Endodermal cell (in vitro differentiated cells): ENCODE data around the gene ZNF503. TPM values are rescaled to one million over a fixed set of nuclear protein-coding genes. Genes with fewer than 3 reads are reported as not detected.

Experiments used
- DNase-seq: peaks from one replicate; pipeline ENCODE4 v3.0.0-alpha.2; 2017
- H3K27ac ChIP-seq: 2 replicates; pipeline ENCODE4 v1.5.1; 2013; ENCODE audit warnings: mild to moderate bottlenecking, low read depth, low read length, moderate library complexity
- H3K27me3 ChIP-seq: 2 replicates; pipeline ENCODE4 v1.6.1; 2013; ENCODE audit warnings: mild to moderate bottlenecking, low read length, moderate library complexity; ENCODE audit not compliant: insufficient read depth, control insufficient read depth, poor library complexity, severe bottlenecking
- H3K36me3 ChIP-seq: 2 replicates; pipeline ENCODE4 v1.7.0; 2013; ENCODE audit warnings: mild to moderate bottlenecking, low read length, moderate library complexity; ENCODE audit not compliant: control insufficient read depth, insufficient read depth
- H3K4me1 ChIP-seq: one replicate; pipeline ENCODE4 v1.7.0; 2013; ENCODE audit warnings: low read length; ENCODE audit not compliant: control insufficient read depth, insufficient read depth
- H3K4me3 ChIP-seq: 2 replicates; pipeline ENCODE4 v1.5.1; 2013; ENCODE audit warnings: mild to moderate bottlenecking, low read length, moderate library complexity
- H3K9ac ChIP-seq: 2 replicates; pipeline ENCODE4 v1.6.1; 2013; ENCODE audit warnings: mild to moderate bottlenecking, low read length, moderate library complexity; ENCODE audit not compliant: poor library complexity, severe bottlenecking; ENCODE audit errors: extremely low read depth
- H3K9me3 ChIP-seq: 2 replicates; pipeline ENCODE4 v1.6.1; 2013; ENCODE audit warnings: mild to moderate bottlenecking, low read length, moderate library complexity; ENCODE audit not compliant: control insufficient read depth
- H3K27ac Mint-ChIP-seq: 2 replicates; pipeline ENCODE4 v1.8.0; 2020; ENCODE audit warnings: mixed read lengths
- H3K27me3 Mint-ChIP-seq: 2 replicates; pipeline ENCODE4 v1.8.0; 2021; ENCODE audit warnings: mild to moderate bottlenecking, mixed read lengths; ENCODE audit not compliant: insufficient read depth
- H3K36me3 Mint-ChIP-seq: 2 replicates; pipeline ENCODE4 v1.8.0; 2020; ENCODE audit warnings: low read depth, mixed read lengths
- H3K4me1 Mint-ChIP-seq: 2 replicates; pipeline ENCODE4 v1.8.0; 2020; ENCODE audit warnings: mixed read lengths
- H3K4me3 Mint-ChIP-seq: 2 replicates; pipeline ENCODE4 v1.8.0; 2020; ENCODE audit warnings: mild to moderate bottlenecking, moderate library complexity, mixed read lengths
- H3K9me3 Mint-ChIP-seq: 2 replicates; pipeline ENCODE4 v1.8.0; 2020; ENCODE audit warnings: mild to moderate bottlenecking, mixed read lengths
- WGBS, 2 experiments: methylation state at CpG; one replicate each; pipeline versions ENCODE4 v1.1.5 to v1.1.7; 2013; ENCODE audit warnings: missing lambda C conversion rate in 2 of 2, mixed read lengths in 1 of 2; ENCODE audit not compliant: insufficient coverage in 1 of 2, insufficient read length in 1 of 2; 5-methylcytosine and 5-hydroxymethylcytosine counted together
- total RNA-seq, 2 donors: library from RNA; stranded (reverse); fragmentation: NEBNext Ultra II Directional in 1 of 2; extraction: Animal tissue kit (Norgen Biotek cat#: 25700) in 1 of 2; gene quantifications; 2 replicates in 1 of 2; 3 replicates in 1 of 2; pipeline ENCODE4 v1.2.1, GENCODE V29; 2021
- TF ChIP-seq, protein P1 (sequence below): fragments of 200-600 bp; sonication (generic); conservative IDR thresholded peaks from 2 replicates; pipeline ENCODE4 v1.5.0; 2021; ENCODE audit warnings: antibody characterized with exemption, mild to moderate bottlenecking

The ZNF503 gene
- total RNA-seq, 2 donors from 2014 or later, result 0.40 to 1.1 TPM

DNA sequence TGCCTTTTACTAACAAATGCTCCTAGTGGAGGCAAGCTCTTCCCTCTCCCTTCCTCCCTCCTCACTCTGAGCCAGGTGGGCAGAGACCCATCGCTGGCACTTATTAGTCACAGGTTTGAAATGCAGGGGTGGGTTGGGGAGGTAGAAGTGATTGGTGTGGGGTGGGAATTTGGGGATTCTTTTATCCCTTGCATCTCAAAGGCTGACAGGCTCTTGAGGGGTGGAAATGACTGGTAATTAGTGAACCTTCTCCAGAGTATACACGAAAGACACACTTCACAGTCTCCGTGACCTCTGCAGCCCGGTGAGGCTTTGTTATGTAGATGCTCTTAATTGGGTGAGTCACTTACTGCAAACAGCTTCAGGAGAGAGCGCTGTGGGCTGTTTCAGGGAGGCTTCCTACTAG lies 16.0 kb upstream of the ZNF503 start:
- H3K9ac ChIP-seq, result no peak overlapping the region
- H3K4me1 Mint-ChIP-seq, result peaks cover 23% of the 10 kb centered on the region
- peak; percentile 93 for DNase-seq
- no peak overlapping the region for H3K4me3 ChIP-seq
- H3K4me3 Mint-ChIP-seq, result no peak overlapping the region
- no peaks in the 10 kb centered on the region for H3K9me3 ChIP-seq
- no peak overlapping the region for H3K27ac ChIP-seq
- H3K36me3 Mint-ChIP-seq, result no peaks in the 10 kb centered on the region
- peaks cover 4% of the 10 kb centered on the region for H3K4me1 ChIP-seq
- peaks cover 68% of the 10 kb centered on the region for H3K27me3 ChIP-seq
- WGBS, 2 experiments, result 7% methylated on average over 5 of the region's 5 CpGs; no CpG with 5 or more reads in 1 of the 2 experiments
- peaks cover 96% of the 10 kb centered on the region for H3K27me3 Mint-ChIP-seq
- H3K27ac Mint-ChIP-seq, result no peak overlapping the region
- TF ChIP-seq, protein P1, sequence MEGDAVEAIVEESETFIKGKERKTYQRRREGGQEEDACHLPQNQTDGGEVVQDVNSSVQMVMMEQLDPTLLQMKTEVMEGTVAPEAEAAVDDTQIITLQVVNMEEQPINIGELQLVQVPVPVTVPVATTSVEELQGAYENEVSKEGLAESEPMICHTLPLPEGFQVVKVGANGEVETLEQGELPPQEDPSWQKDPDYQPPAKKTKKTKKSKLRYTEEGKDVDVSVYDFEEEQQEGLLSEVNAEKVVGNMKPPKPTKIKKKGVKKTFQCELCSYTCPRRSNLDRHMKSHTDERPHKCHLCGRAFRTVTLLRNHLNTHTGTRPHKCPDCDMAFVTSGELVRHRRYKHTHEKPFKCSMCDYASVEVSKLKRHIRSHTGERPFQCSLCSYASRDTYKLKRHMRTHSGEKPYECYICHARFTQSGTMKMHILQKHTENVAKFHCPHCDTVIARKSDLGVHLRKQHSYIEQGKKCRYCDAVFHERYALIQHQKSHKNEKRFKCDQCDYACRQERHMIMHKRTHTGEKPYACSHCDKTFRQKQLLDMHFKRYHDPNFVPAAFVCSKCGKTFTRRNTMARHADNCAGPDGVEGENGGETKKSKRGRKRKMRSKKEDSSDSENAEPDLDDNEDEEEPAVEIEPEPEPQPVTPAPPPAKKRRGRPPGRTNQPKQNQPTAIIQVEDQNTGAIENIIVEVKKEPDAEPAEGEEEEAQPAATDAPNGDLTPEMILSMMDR, result no peak
- H3K9me3 Mint-ChIP-seq, result no peaks in the 10 kb centered on the region
- H3K36me3 ChIP-seq, result no peaks in the 10 kb centered on the region

DNA sequence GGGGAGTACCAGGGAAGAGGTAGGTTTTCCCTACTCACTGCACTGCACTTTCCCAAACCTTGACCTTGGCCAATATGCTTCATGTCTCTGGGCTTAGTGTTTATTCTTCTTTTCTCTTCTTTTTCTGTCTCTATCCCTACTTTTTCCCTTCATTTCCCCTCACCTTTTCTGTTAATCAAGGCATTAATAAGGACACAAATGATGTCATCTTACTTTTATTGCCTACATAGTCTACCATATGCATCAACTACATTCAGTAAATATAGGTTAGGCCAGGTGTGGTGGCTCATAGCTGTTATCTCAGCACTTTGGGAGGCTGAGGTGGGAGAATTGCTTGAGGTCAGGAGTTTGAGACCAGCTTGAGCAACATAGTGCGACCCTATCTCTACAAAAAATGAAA lies 13.0 kb upstream of the ZNF503 start:
- TF ChIP-seq, protein P1, result no peak
- H3K9me3 Mint-ChIP-seq, result no peaks in the 10 kb centered on the region
- H3K9me3 ChIP-seq, result no peaks in the 10 kb centered on the region
- H3K4me3 ChIP-seq, result no peak overlapping the region
- 95 to 100% methylated on average over 1 of the region's 1 CpG for WGBS, 2 experiments
- no peak overlapping the region for H3K27ac ChIP-seq
- peaks cover 34% of the 10 kb centered on the region for H3K4me1 Mint-ChIP-seq
- no peaks in the 10 kb centered on the region for H3K36me3 Mint-ChIP-seq
- no peak for DNase-seq
- H3K4me3 Mint-ChIP-seq, result no peak overlapping the region
- no peaks in the 10 kb centered on the region for H3K36me3 ChIP-seq
- H3K27ac Mint-ChIP-seq, result no peak overlapping the region
- H3K27me3 ChIP-seq, result peaks cover 80% of the 10 kb centered on the region
- no peak overlapping the region for H3K9ac ChIP-seq
- H3K27me3 Mint-ChIP-seq, result peaks cover 94% of the 10 kb centered on the region
- H3K4me1 ChIP-seq, result peaks cover 4% of the 10 kb centered on the region

DNA sequence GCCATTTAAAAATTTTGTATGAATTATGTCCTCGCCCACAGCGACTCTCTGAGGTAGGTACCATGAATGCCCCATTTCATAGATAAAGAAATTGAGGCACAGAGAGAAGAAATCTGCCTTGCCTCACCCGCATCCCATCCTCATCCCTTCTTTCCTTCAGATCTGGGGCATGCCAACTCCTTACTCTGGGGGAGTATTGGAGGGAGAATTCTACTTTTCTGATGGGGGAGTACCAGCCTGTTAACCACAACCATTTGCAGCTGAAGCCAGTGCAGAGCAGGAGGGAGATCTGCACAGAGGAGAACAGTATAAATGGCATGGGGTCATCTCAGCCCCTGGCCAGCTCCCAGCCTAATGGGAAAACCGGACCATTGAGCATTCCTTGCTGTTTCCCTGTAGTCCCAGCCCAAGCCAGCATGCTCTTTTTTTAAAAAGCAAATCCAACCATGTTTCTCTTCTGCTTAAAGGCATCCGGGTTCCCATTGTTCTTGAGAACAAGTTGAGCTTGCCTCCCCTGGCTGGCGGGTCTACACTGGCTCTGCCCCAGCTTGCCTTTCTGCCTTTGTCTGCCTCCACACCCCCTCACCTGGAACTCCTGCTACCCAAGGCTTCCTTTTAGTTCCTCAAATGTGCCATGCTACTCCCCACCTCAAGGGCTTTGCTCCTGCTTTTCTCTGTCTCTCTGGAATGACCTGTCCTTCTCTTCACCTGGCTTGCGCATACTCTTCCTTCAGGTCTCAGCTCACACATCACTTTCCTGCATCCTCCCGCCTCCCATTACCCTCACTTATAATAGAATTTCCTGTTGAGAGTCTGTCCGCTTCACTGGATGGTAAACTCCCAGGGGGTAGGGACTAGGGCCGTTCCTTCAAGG lies 8.8 kb upstream of the ZNF503 start:
- H3K27ac ChIP-seq, result no peak overlapping the region
- Mint-ChIP-seq H3K4me3 (peak overlapping the region; percentile 73), H3K4me1 (peaks cover 30% of the 10 kb centered on the region), H3K36me3 (no peaks in the 10 kb centered on the region), H3K27me3 (peaks cover 91% of the 10 kb centered on the region), H3K9me3 (no peaks in the 10 kb centered on the region), H3K27ac (no peak overlapping the region)
- TF ChIP-seq, protein P1, result peak; percentile 31
- H3K4me1 ChIP-seq, result peaks cover 5% of the 10 kb centered on the region
- no peaks in the 10 kb centered on the region for H3K9me3 ChIP-seq
- peaks cover 88% of the 10 kb centered on the region for H3K27me3 ChIP-seq
- H3K4me3 ChIP-seq, result peak overlapping the region; percentile 78
- H3K9ac ChIP-seq, result no peak overlapping the region
- no peaks in the 10 kb centered on the region for H3K36me3 ChIP-seq
- peak; percentile 59 for DNase-seq
- WGBS, 2 experiments, result 55 to 64% methylated on average over 9 to 10 of the region's 10 CpGs
